PC-3 (cell line): ENCODE measurements around the gene FHAD1. TPM values are rescaled to one million over a fixed set of nuclear protein-coding genes. Genes with fewer than 3 reads are reported as not detected.
"Not testable (repeated sequence)": the region's sequence is repeated elsewhere in the genome, so short reads cannot be mapped to it uniquely, and the experiment has no call there.

Experiments used
- ATAC-seq: fragments of 200-7000 bp; cut with Tn5 transposase; 2 replicates; pipeline ENCODE4 v1.9.1; 2020; ENCODE audit warnings: mild to moderate bottlenecking, moderate library complexity
- BruUV-seq: library from RNA; stranded (reverse); fragments of 400-500 nt; replicated peaks from 2 replicates; lab custom pipeline; 2021; lab: Mats Ljungman, UMichigan
- CTCF ChIA-PET: fragments of 300-600 bp; sonication (Branson Sonifier 250); formaldehyde crosslinking; loops from one replicate; lab custom pipeline; 2022; ENCODE audit warnings: antibody characterized with exemption; lab: Charles Lee
- POLR2A ChIA-PET: fragments of 300-600 bp; sonication (Branson Sonifier 250); formaldehyde crosslinking; loops from one replicate; lab custom pipeline; 2022; ENCODE audit warnings: antibody characterized with exemption; ENCODE audit not compliant: unreplicated experiment; lab: Charles Lee
- DNase-seq: peaks from one replicate; pipeline ENCODE4 v3.0.0-alpha.2; 2015
- H2AFZ ChIP-seq: fragments of 300-600 bp; sonication (generic); 2 replicates; pipeline ENCODE4 v1.6.0; 2016; ENCODE audit warnings: antibody characterized with exemption, low read length
- H3F3A ChIP-seq: fragments of 300-600 bp; sonication (generic); one replicate; pipeline ENCODE4 v1.6.0; 2017; ENCODE audit warnings: antibody characterized with exemption, low read length, control low read depth, mild to moderate bottlenecking; ENCODE audit not compliant: unreplicated experiment
- H3K27ac ChIP-seq: fragments of 300-600 bp; sonication (generic); 2 replicates; pipeline ENCODE4 v1.5.1; 2016; ENCODE audit warnings: mild to moderate bottlenecking, low read length
- H3K27me3 ChIP-seq: fragments of 300-600 bp; sonication (generic); 2 replicates; pipeline ENCODE4 v1.6.1; 2016; ENCODE audit warnings: low read length, mixed read lengths
- H3K36me3 ChIP-seq: fragments of 300-600 bp; sonication (generic); 2 replicates; pipeline ENCODE4 v1.6.1; 2016; ENCODE audit warnings: low read depth, mixed run types, low read length, mixed read lengths
- H3K4me1 ChIP-seq: fragments of 300-600 bp; sonication (generic); 2 replicates; pipeline ENCODE4 v1.5.1; 2016; ENCODE audit warnings: low read length; ENCODE audit not compliant: insufficient read depth
- H3K4me2 ChIP-seq: fragments of 300-600 bp; sonication (generic); 2 replicates; pipeline ENCODE4 v1.6.0; 2016; ENCODE audit warnings: low read length
- H3K4me3 ChIP-seq: fragments of 300-600 bp; sonication (generic); 2 replicates; pipeline ENCODE4 v1.5.1; 2016; ENCODE audit warnings: mild to moderate bottlenecking, low read length, mixed read lengths
- H3K79me2 ChIP-seq: fragments of 300-600 bp; sonication (generic); 2 replicates; pipeline ENCODE4 v1.6.1; 2017; ENCODE audit warnings: low read length, mixed read lengths
- H3K9ac ChIP-seq: fragments of 300-600 bp; sonication (generic); 2 replicates; pipeline ENCODE4 v1.6.0; 2016; ENCODE audit warnings: mild to moderate bottlenecking, low read length
- H3K9me2 ChIP-seq: fragments of 300-600 bp; sonication (generic); replicated peaks from 2 replicates; pipeline ENCODE4 v1.6.1; 2016; ENCODE audit warnings: mixed run types, low read length, mixed read lengths
- H3K9me3 ChIP-seq: fragments of 300-600 bp; sonication (generic); 2 replicates; pipeline ENCODE4 v1.6.1; 2016; ENCODE audit warnings: low read length, mixed read lengths
- H4K20me1 ChIP-seq: fragments of 300-600 bp; sonication (generic); 2 replicates; pipeline ENCODE4 v1.6.1; 2016; ENCODE audit warnings: low read length, mixed read lengths
- EZH2 ChIP-seq: fragments of 300-600 bp; sonication (generic); IDR thresholded peaks from one replicate; pipeline ENCODE4 v1.6.1; 2017; ENCODE audit warnings: antibody characterized with exemption, mild to moderate bottlenecking, low read length; ENCODE audit not compliant: unreplicated experiment
- EZH2phosphoT487 ChIP-seq: fragments of 300-600 bp; sonication (generic); IDR thresholded peaks from 2 replicates; pipeline ENCODE4 v1.6.1; 2018; ENCODE audit warnings: mild to moderate bottlenecking, antibody characterized with exemption, low read length, borderline replicate concordance
- intact Hi-C: fragments of 100-400 bp; cut with micrococcal nuclease; formaldehyde crosslinking; loops from 2 replicates; pipeline ENCODE4 v1.9.0; 2023
- total RNA-seq: library from RNA; depleted of rRNA; stranded (reverse); fragments of >200 nt; gene quantifications from 2 replicates; pipeline ENCODE4 v1.2.3, GENCODE V29; 2014
- TF ChIP-seq, protein P1 (sequence below): fragments of 300-600 bp; sonication (generic); conservative IDR thresholded peaks from 2 replicates; pipeline ENCODE4 v1.5.1; 2017; ENCODE audit warnings: antibody characterized with exemption, low read depth, mild to moderate bottlenecking, low read length

The FHAD1 gene
- total RNA-seq, 1 experiment from 2014 or later: 0.95 TPM

DNA sequence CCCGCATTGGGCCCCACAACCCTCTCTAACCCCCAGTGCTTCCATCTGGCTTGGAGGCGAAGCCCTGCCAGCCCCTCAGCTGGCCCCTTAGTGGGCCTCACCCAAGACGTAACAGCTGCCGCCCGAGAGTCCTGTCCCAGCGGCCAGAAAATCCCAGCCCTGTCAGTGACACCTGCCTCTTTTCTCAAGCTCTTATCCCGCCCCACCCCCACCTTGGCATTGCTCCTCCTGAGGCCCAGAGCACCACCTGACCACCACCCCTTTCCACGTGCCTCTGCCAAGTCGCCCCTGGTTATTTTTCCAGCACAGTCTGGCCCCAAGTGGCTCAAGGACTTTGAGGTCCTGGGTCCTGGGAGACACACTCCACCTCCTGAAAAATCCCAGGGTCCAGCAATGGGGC, 185.3 kb downstream of the FHAD1 start:
- intact Hi-C loops: loop anchor here (1.0 kb wide), 1 partner anchor 69 kb away; no protein-coding TSS in a partner anchor
- H4K20me1 ChIP-seq: no peaks in the 10 kb centered on the region
- H3K4me3 ChIP-seq: no peak overlapping the region
- no peaks in the 10 kb centered on the region for H3K9me2 ChIP-seq
- POLR2A ChIA-PET: interaction anchor here (0.6 kb wide), 1 partner anchor 16 kb away, joined by 3 read pairs; no protein-coding TSS in a partner anchor
- CTCF ChIA-PET: interaction anchor here (0.6 to 1.0 kb wide), 2 partner anchors 95 to 109 kb away, joined by 5 read pairs; no protein-coding TSS in a partner anchor
- H2AFZ ChIP-seq: no peak overlapping the region
- peak overlapping the region; percentile 3; the same call in 1 of the 2 replicates for H3K9ac ChIP-seq
- peaks cover 23% of the 10 kb centered on the region for H3K4me1 ChIP-seq
- BruUV-seq: no TSS peak
- H3F3A ChIP-seq: no peaks in the 10 kb centered on the region
- H3K36me3 ChIP-seq: peaks cover 8% of the 10 kb centered on the region; the same call in 1 of the 2 replicates
- no peaks in the 10 kb centered on the region for H3K27me3 ChIP-seq
- no peak for TF ChIP-seq EZH2phosphoT487
- TF ChIP-seq EZH2: no peak
- TF ChIP-seq, protein P1, sequence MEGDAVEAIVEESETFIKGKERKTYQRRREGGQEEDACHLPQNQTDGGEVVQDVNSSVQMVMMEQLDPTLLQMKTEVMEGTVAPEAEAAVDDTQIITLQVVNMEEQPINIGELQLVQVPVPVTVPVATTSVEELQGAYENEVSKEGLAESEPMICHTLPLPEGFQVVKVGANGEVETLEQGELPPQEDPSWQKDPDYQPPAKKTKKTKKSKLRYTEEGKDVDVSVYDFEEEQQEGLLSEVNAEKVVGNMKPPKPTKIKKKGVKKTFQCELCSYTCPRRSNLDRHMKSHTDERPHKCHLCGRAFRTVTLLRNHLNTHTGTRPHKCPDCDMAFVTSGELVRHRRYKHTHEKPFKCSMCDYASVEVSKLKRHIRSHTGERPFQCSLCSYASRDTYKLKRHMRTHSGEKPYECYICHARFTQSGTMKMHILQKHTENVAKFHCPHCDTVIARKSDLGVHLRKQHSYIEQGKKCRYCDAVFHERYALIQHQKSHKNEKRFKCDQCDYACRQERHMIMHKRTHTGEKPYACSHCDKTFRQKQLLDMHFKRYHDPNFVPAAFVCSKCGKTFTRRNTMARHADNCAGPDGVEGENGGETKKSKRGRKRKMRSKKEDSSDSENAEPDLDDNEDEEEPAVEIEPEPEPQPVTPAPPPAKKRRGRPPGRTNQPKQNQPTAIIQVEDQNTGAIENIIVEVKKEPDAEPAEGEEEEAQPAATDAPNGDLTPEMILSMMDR: no peak
- ATAC-seq (no peak), DNase-seq (no peak)
- peak overlapping the region; percentile 62 for H3K27ac ChIP-seq
- no peaks in the 10 kb centered on the region for H3K79me2 ChIP-seq
- no peak overlapping the region for H3K4me2 ChIP-seq
- H3K9me3 ChIP-seq: no peaks in the 10 kb centered on the region

- BruUV-seq: no TSS peak
- no peaks in the 10 kb centered on the region for H3K9me3 ChIP-seq
- H3K9me2 ChIP-seq: no peaks in the 10 kb centered on the region
- no peak overlapping the region for H3K4me2 ChIP-seq
- H3F3A ChIP-seq: no peaks in the 10 kb centered on the region
- ATAC-seq: no peak
- TF ChIP-seq, protein P1: no peak
- no peak for TF ChIP-seq EZH2
- no peak for TF ChIP-seq EZH2phosphoT487
- H3K36me3 ChIP-seq: peaks cover 3% of the 10 kb centered on the region; the same call in 1 of the 2 replicates
- H3K4me3 ChIP-seq: no peak overlapping the region
- H3K79me2 ChIP-seq: no peaks in the 10 kb centered on the region
- H4K20me1 ChIP-seq: no peaks in the 10 kb centered on the region
- no peaks in the 10 kb centered on the region for H3K27me3 ChIP-seq
- peaks cover 23% of the 10 kb centered on the region for H3K4me1 ChIP-seq
- H3K27ac ChIP-seq: no peak overlapping the region
- DNase-seq: no peak
- intact Hi-C loops: loop anchor here (1.0 kb wide), 1 partner anchor 24 kb away; the partner anchor contains the start of gene EFHD2
- no peak overlapping the region for H2AFZ ChIP-seq
- H3K9ac ChIP-seq: no peak overlapping the region
- POLR2A ChIA-PET: no interaction called here
- CTCF ChIA-PET: no interaction called here
Measured at GRCh38 chr1:15433471-15433870, 186.4 kb downstream of the FHAD1 start.

DNA sequence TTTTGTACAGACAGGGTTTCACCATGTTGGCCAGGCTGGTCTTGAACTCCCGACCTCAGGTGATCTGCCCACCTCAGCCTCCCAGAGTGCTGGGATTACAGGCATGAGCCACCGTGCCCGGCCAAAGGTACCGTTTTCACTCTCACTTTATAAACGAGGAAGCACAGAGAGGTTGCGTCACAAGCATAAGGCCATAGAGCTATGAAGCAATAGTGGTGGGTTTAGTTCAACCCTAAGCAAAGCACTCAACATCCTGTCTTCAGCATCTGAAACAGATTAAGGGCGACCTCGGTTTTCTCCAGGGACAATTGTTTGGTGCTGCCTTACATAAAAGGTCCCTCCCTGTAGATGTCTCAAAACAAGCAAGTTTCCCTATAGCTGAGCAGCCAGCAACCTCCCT, 187.7 kb downstream of the FHAD1 start:
- H3K4me2 ChIP-seq, H3K4me3 ChIP-seq, H3K79me2 ChIP-seq, H4K20me1 ChIP-seq, H3K9ac ChIP-seq, BruUV-seq, CTCF ChIA-PET, H3K27ac ChIP-seq, ATAC-seq, H3K9me3 ChIP-seq, H2AFZ ChIP-seq, POLR2A ChIA-PET, intact Hi-C loops, DNase-seq, H3K36me3 ChIP-seq, H3K27me3 ChIP-seq, H3F3A ChIP-seq, H3K9me2 ChIP-seq: not testable (repeated sequence)
- peaks cover 16% of the 10 kb centered on the region for H3K4me1 ChIP-seq
